ENCODE results near the gene SFXN5.

DNA sequence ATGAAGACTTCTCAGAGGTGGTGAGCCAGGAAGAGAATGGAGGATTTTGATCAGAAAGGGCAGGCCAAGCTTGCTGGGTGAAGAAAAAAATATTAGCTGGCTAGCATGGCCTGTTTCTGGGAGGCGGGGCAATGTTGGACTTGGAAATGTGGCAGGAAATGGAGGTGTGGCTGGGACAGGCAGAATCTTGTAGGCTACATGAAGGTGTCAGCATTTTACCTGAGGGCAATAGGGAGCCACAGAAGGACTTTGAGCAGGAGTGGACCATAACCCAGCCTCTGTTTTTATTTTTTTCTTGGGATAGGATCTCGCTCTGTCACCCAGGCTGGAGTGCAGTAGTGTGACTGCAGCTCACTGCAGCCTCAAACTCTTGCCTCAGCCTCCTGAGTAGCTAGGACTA lies 122.5 kb downstream of the SFXN5 start:
- TF ChIP-seq, protein P1, sequence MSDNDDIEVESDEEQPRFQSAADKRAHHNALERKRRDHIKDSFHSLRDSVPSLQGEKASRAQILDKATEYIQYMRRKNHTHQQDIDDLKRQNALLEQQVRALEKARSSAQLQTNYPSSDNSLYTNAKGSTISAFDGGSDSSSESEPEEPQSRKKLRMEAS (IDR thresholded peaks at IDR 0.05): no peak
- TF ChIP-seq, protein P2, sequence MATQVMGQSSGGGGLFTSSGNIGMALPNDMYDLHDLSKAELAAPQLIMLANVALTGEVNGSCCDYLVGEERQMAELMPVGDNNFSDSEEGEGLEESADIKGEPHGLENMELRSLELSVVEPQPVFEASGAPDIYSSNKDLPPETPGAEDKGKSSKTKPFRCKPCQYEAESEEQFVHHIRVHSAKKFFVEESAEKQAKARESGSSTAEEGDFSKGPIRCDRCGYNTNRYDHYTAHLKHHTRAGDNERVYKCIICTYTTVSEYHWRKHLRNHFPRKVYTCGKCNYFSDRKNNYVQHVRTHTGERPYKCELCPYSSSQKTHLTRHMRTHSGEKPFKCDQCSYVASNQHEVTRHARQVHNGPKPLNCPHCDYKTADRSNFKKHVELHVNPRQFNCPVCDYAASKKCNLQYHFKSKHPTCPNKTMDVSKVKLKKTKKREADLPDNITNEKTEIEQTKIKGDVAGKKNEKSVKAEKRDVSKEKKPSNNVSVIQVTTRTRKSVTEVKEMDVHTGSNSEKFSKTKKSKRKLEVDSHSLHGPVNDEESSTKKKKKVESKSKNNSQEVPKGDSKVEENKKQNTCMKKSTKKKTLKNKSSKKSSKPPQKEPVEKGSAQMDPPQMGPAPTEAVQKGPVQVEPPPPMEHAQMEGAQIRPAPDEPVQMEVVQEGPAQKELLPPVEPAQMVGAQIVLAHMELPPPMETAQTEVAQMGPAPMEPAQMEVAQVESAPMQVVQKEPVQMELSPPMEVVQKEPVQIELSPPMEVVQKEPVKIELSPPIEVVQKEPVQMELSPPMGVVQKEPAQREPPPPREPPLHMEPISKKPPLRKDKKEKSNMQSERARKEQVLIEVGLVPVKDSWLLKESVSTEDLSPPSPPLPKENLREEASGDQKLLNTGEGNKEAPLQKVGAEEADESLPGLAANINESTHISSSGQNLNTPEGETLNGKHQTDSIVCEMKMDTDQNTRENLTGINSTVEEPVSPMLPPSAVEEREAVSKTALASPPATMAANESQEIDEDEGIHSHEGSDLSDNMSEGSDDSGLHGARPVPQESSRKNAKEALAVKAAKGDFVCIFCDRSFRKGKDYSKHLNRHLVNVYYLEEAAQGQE (IDR thresholded peaks at IDR 0.05; ENCODE audit: low read depth): no peak
- no peak for TF ChIP-seq EP300 (IDR thresholded peaks at IDR 0.05; ENCODE audit: borderline replicate concordance)
- no peak for TF ChIP-seq TAF1 (IDR thresholded peaks at IDR 0.05; ENCODE audit: low read depth)
- no peak for TF ChIP-seq FOXM1 (IDR thresholded peaks at IDR 0.05; ENCODE audit: borderline replicate concordance, low read depth)
- no peak for TF ChIP-seq CEBPB (IDR thresholded peaks at IDR 0.05)
- TF ChIP-seq YY1 (IDR thresholded peaks at IDR 0.05; ENCODE audit: low read depth): no peak
- TF ChIP-seq RAD21 (IDR thresholded peaks at IDR 0.05; ENCODE audit: low read depth): no peak
- TF ChIP-seq TCF12 (IDR thresholded peaks at IDR 0.05; ENCODE audit: low read depth): no peak
- no peak for TF ChIP-seq TEAD4 (IDR thresholded peaks at IDR 0.05)
- no peak for TF ChIP-seq CREB1 (IDR thresholded peaks at IDR 0.05; ENCODE audit: low read depth)
- TF ChIP-seq ZBTB7A (IDR thresholded peaks at IDR 0.05; ENCODE audit: low read depth): no peak
- TF ChIP-seq EGR1 (IDR thresholded peaks at IDR 0.05): no peak
- TF ChIP-seq, protein P3, sequence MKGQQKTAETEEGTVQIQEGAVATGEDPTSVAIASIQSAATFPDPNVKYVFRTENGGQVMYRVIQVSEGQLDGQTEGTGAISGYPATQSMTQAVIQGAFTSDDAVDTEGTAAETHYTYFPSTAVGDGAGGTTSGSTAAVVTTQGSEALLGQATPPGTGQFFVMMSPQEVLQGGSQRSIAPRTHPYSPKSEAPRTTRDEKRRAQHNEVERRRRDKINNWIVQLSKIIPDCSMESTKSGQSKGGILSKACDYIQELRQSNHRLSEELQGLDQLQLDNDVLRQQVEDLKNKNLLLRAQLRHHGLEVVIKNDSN (IDR thresholded peaks at IDR 0.05): no peak
